CD4-positive, alpha-beta T cell treated with Interleukin-15 for 4 hours (primary cell): ENCODE data around the gene EXOSC10.

Source experiments
- DNase-seq: peaks from one replicate; pipeline ENCODE4 v3.0.0-alpha.2; 2020; ENCODE audit warnings: low spot score

Gene EXOSC10

DNA sequence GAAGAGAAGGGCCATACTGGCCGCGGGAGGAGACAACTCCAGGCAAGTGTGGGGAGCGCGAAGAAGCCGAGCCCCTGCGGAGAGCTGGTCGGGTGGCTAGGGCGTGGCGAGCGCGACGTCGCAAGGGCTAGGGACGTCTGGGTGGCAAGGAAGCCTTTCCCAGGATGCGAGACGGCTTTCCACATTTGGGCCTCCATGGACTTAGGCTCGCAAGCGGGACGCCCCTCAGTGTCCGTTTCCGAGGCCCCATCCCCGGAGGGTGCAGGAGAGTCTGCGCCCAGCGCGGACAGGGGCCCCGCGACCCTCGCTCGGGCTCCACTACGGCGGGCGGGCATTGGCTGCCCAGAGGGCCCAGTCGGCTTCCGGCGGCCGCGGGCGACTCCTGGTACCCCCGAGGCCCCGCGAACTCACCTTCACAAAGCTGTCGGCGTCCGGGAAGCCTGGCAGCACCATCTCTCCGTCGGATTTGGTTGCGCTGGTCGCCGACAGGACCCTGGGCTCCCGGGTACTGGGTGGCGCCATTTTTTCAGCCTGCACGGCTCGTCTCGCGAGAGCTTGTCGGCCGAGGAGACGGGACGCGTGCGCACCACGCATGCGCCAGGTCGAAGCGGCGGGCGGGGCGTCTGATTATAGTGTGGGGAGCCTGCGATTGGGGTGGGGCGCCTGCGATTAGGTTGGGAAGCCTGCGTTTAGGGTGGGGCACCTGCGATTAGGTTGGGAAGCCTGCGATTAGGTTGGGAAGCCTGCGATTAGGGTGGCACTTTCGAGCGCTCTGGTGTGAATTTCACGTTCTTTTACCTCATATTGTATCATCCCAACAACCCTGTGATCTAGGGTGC, at the start of gene EXOSC10:
TSS of gene EXOSC10 (minus strand) at position 560 of the 839 bp plus-strand sequence. CDS start at position 522, 38 bp downstream.
- peak; percentile 96 for DNase-seq

GRCh38 chr1:11147197-11147770, 47.6 kb upstream of the EXOSC10 start:
- DNase-seq = no peak

DNA sequence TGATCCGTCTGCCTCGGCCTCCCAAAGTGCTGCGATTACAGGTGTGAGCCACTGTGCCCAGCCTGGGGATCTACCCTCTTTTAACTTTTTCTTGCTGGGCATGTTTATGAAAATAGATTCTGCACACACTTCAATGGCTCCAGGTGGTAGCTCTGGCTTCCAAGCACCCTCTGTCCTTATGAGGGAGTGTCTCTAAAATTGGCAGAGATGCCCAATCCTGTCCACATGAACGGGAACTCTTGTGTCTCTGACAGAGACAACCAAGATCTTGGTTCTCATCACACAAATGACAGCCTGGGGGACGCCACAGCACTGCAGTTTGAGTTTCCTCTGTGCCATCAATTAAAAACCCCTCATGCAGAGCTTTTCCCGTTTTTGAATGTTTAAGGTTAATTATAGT, 46.1 kb upstream of the EXOSC10 start:
- no peak for DNase-seq

GRCh38 chr1:11144570-11145256, 45.0 kb upstream of the EXOSC10 start:
- DNase-seq = no peak

- DNase-seq = no peak
Measured at GRCh38 chr1:11143907-11144306, 44.2 kb upstream of the EXOSC10 start.

DNA sequence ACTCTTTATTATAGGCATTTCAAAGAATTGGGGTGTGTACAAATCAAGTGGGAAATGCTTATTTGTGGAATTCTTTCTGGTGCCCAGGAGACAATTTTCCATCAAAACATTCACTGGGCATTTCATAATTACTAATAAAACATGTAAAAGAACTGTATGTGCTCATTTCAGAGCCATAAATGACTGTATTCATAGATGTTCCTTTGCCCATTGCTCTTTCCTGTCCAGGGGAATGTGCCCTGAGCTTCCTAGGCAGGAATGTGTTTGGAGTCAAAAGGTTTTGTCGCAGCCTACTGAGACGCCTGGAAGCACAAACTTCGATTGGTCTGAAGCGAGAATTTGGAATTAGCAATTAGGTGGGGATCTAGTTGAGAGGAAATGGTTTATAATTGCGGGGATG, 43.7 kb upstream of the EXOSC10 start:
- DNase-seq = no peak

DNA sequence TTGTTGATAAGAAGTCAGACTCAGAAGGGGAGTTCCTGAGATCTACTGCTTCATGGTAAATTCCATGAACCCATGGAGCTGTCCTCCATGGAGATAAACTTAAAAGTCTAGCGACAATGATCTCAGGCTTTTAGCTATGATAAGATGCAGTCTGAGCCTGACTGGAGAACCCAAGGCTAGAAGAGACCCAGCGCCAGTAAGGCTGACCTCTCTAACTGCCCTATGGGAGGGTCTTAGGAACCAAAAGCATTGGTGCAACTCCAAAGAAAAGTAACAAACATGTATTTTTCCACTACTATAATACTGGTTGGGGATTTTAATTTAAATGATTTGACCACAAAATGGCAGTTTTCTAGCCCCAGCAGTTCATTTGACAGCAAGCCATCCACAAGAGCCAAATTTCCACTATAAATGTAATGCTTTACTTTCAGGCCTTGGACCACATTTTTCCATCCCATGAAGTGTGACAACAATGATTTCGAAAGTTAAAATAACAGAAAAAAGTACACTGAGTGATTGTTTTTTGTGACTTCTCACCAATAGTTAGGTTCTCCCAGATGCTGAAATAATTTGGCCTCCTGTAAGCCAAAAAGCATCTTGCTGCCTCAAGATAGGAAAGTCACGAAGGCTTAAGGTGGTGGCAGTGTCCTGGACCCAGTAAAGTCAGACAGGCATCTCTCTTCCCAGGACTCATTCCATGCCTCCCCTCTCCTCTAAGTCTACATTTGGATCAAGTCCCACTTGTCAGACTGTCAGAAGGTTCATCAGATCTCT, 43.1 kb upstream of the EXOSC10 start:
- DNase-seq = no peak

DNA sequence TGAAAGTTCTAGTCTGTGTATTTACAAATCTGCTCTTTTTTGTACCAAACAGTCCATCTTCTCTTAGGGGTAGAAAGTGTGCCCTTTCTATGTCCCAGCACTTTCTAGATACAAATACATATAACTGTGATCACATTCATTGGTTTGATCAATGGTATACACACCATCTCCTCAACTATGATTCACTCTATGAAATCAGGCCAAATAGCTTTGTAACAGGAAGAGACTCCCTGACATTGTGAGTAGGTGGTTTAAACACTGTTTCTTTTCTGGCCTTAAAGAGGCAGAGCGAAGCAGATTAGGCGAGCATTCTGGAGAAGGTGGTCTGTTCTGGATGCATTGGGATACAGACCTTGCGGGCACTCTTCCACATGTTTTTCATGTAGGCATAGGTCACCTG, 39.3 kb upstream of the EXOSC10 start:
- no peak for DNase-seq

DNA sequence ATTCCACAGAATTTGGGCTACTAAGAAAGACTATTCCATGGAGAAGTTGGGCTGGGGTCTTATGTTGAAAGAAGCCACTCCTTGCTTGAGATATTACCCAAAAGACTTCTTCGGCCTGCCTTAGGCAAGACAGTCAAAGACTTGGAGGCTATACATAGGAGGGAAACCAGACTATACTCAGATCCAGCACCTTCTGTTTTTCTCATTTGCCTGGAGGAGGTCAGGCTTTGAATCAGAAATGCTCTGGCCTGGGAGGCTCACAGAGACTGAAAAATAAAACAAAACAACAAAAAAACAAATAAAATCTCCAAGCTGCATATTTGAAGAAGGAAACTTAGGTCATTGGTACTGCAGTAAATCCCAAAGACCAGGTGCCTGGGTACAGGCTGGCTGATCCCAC, 38.4 kb upstream of the EXOSC10 start:
- no peak for DNase-seq

DNA sequence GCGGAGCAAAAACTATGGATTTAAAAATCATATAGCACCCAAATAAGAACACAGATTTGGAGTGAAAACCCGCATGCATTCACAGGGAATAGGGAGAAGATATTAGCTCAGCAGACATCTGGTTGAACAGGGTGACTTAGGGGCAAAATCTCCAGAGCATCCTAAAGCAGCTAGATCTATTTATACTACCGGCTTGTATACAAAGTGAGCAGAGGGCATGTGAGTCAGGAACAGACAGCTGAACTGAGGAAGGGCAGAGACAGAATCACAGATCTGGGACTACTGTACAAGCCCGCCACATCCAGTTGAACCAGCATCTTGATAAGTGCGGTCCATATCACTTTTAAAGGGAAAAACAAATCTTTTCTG, 35.2 kb upstream of the EXOSC10 start:
- no peak for DNase-seq

DNA sequence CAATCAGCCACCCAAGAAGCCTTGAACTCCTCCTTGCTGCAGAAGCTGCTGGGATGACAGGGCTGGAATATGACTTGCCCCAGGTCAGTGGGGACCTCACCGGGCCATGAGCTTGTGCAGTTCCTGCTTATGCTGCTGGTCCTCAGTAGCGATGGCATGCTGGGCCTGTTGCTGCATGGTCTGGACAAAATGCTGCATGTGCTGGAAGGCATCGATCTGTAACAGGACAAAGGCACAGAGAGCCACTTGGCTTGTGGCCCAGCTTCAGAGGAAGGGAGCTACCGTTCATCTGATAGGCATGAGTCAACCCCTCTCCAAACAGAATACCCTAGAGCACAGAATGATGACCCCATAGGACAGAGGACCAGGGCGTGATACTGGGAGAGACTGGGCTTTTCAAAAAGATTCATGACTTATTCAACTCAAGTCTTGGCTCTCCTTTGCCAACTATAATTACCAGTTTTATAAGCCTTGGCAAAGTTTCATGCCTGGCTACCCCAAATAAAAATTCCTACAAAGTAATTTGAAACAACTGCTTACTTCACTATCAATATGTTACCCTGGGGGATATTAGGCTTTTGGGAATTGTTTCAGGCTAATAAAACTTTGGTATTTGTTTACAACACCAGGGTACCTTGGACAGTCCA, 34.7 kb upstream of the EXOSC10 start:
- no peak for DNase-seq

DNA sequence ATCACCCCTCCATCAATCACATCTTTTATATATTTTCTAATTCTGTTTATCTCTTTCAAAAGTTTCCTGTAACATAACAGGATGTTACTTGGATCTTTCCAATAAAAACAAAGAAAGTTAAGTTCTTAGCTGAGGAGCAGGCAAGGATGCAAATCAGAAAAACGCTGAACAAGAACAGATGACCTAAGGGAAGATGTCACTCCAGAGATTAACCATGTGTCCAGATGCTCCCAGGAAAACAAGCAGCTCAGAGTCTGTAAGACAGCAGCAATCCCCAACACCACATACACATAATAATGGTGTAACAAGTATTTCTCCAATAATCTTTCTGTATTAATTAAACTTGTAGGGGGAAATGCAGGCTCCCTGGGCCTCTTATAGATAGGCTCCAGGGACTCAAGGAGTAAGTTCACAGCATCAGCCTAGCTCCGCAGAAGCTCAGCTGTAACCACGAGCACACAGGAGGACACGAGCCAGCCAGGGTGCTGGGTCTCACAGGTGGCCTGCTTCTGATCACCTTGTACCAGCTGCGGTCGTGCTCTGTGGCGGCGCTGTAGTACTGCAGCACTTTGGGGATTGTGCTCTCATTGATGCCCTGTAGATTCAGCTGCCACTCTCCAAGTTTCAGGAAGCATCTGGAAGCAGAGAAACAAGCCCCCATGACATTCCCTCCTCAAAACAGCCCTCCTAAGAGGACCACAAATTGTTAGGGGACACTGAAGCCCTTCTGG, 33.1 kb upstream of the EXOSC10 start:
- DNase-seq = no peak

GRCh38 chr1:11131816-11132215, 32.1 kb upstream of the EXOSC10 start:
- DNase-seq = no peak

DNA sequence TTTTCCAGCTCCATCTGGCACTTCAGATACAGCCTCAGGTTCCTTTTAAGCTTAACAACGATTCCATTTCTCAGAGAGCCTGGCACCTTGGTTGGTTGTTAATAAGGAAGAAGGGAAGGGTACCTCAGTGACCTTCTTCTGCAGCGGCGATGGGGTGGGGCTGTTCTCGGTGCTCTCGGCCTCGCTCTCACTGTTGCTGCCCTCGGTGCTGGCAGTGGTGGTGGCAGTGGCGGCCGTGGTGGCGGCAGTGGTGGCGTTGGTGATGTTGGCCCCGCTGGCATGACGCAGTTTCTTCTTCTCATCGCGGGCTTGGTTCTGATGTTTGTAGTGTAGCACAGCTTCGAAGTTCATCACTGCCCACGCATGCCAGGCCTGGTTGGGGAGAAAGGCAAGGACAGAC, 30.7 kb upstream of the EXOSC10 start:
- no peak for DNase-seq

DNA sequence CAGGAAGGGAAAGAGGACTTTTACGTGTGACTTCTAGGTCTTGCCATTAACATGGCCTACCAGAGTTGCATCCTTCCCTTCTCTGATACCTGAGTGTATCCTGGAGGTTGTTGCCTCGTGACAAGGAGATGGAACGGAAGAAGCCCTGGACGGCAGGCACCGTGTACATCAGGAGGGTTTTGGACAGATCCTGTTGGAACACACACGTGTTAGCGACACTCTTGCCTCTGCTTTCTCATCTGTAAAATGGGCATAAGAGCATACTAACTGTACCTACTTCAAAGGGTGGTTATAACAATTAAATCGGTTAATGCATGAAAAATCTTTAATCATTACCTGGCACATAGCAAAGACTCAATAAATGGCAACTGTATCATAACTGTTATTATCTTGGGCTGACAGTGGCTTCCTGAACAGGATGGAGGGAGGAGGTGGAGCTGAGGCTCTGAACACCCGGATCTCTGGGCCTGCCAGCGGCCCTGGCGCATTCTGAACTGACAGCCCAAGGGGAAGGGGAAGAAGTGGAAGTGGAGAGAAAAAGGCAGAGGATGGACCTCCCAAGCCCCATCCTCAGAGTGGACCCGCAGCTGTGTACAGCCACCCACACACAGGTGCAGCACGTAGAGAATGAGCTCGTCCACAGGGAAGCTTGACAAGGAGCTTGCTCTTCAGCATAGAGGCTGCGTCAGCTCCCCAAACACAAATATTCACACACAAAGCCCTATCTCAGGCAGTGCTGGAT, 30.2 kb upstream of the EXOSC10 start:
- DNase-seq = no peak

GRCh38 chr1:11126569-11126968, 26.9 kb upstream of the EXOSC10 start:
- DNase-seq = no peak

GRCh38 chr1:11125931-11126330, 26.3 kb upstream of the EXOSC10 start:
- no peak for DNase-seq

DNA sequence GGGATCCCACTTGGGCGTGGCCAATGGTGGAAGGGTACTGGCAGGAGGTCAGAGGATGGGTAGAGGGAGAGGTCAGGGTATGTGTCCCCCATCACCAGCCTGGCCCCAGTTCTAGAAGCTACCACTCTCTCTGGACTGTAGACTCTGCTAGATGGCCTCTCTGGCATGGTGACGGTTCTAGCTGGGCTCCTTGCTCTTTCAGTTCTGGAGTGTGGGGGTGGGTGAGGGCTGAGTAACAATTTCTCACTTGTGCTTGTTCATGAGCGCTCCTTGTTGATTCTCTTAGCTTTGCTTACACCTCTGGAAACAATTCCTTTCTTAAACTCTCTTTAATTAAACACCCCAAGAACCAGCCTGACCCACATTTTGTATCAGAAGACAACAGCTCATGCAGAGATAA, 25.3 kb upstream of the EXOSC10 start:
- no peak for DNase-seq

DNA sequence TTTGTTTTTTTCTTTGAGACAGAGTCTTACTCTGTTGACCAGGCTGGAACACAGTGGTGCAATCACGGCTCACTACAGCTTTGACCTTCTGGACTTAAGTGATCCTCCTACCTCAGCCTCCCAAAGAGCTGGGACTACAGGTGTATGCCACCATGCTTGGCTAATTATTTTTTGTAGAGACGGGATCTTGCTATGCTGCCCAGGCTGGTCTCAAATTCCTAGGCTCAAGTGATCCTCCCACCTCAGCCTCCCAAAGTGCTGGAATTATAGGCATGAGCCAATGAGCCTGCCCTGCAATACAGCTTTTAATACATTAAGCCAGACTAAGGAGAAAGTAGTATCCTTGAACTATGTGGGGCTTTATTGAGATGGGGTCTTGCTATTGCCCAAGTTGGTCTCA, 16.6 kb upstream of the EXOSC10 start:
- DNase-seq = no peak

GRCh38 chr1:11114966-11115365, 15.3 kb upstream of the EXOSC10 start:
- DNase-seq = no peak
